Lung (tissue), 12 donors: ENCODE data around the gene CTSE. TPM values are rescaled to one million over a fixed set of nuclear protein-coding genes. Genes with fewer than 3 reads are reported as not detected.
A peak's percentile ranks its signal among the peaks of the same experiment; 100 is the strongest.

Source experiments
- ATAC-seq: fragments of 200-7000 bp; cut with Tn5 transposase; one replicate; pipeline ENCODE4 v1.9.1; 2020; ENCODE audit warnings: moderate number of reproducible peaks; ENCODE audit not compliant: insufficient read depth, low FRiP score
- DNase-seq, 3 donors: peaks; one replicate each; pipeline ENCODE4 v3.0.0-alpha.2; 2013 to 2017
- H3K27ac ChIP-seq, 2 donors: one replicate each; pipeline ENCODE4 v1.5.1; 2013; ENCODE audit warnings: mild to moderate bottlenecking in 2 of 2, moderate library complexity in 2 of 2, control low read depth in 1 of 2, inconsistent platforms in 1 of 2, low read depth in 1 of 2, low read length in 1 of 2
- H3K27me3 ChIP-seq, 3 donors: one replicate each; pipeline ENCODE4 v1.5.1; 2013; ENCODE audit warnings: low read length in 2 of 3; ENCODE audit not compliant: control insufficient read depth in 3 of 3, insufficient read depth in 3 of 3
- H3K36me3 ChIP-seq, 4 donors: one replicate each; pipeline ENCODE4 v1.5.1; 2013; ENCODE audit warnings: low read length in 4 of 4, mild to moderate bottlenecking in 1 of 4, moderate library complexity in 1 of 4; ENCODE audit not compliant: control insufficient read depth in 4 of 4, insufficient read depth in 4 of 4
- H3K4me1 ChIP-seq, 5 donors: one replicate each; pipeline ENCODE4 v1.5.1; 2013; ENCODE audit warnings: low read length in 5 of 5, mild to moderate bottlenecking in 2 of 5, moderate library complexity in 1 of 5; ENCODE audit not compliant: control insufficient read depth in 5 of 5, insufficient read depth in 5 of 5
- H3K4me3 ChIP-seq: one replicate; pipeline ENCODE4 v1.5.1; 2013; ENCODE audit warnings: mild to moderate bottlenecking, control low read depth, moderate library complexity
- H3K9ac ChIP-seq, 2 donors: one replicate each; pipeline ENCODE4 v1.5.1; 2013; ENCODE audit warnings: low read length in 2 of 2, control low read depth in 1 of 2; ENCODE audit not compliant: insufficient read depth in 1 of 2
- H3K9me3 ChIP-seq, 4 donors: one replicate each; pipeline ENCODE4 v1.5.1; 2013; ENCODE audit warnings: low read length in 3 of 4, mild to moderate bottlenecking in 1 of 4, moderate library complexity in 1 of 4; ENCODE audit not compliant: control insufficient read depth in 4 of 4, insufficient read depth in 3 of 4
- CTCF ChIP-seq: IDR thresholded peaks from 2 replicates; pipeline ENCODE4 v1.5.1; 2012; ENCODE audit warnings: mild to moderate bottlenecking; ENCODE audit errors: control extremely low read depth, extremely low read depth
- WGBS, 2 donors: extraction: QIAGEN DNeasy Blood & Tissue Kit; methylation state at CpG; one replicate each; pipeline ENCODE4 v1.1.7; 2013; 5-methylcytosine and 5-hydroxymethylcytosine counted together
- polyA plus RNA-seq, 2 donors: library from polyadenylated mRNA; stranded (reverse); fragments of 200-250 nt; gene quantifications; one replicate each; pipeline ENCODE4 v1.2.1, GENCODE V29; 2013
- total RNA-seq, 2 donors: library from RNA; depleted of rRNA in 1 of 2; stranded (reverse); fragments of >200 nt in 1 of 2; gene quantifications; one replicate each; pipeline ENCODE4 v1.2.1, GENCODE V29; 2014 to 2021
- donor health status: control.
- donor health status: control.
- donor health status: Bipolar disorder and iron deficiency.
- donor health status: healthy.
- donor health status: DM: yes; HTN: yes; CAD: no.

The CTSE gene
- total and polyA plus RNA-seq, 4 donors, result 14.6 to 189 (median 95.7) TPM

DNA sequence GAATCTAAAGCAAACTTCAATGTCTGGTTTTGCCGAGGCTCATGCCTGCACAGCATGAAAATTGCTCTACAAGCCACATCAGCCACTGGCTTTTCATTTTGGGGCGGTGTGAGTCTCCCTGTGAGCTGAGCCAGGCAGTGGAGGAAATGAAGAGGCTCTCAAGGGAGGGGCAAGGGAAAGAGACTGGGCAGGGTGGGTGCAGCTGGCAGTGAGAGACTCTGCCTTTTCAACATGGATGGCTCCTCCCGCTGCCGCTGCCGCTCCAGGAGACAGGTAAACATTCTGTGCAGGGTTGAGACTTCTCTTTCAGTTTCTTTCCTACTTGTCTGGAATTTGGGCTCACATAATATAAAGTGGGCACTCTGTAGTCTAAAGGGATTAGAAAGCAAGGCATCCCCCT, 11.3 kb upstream of the CTSE start:
- Histone ChIP-seq H3K27ac (peak overlapping the region in 1 of 2 donors; percentile 20), H3K9ac (no peak overlapping the region)
- 11 to 38% methylated on average over 5 of the region's 5 CpGs for WGBS, 2 donors

GRCh38 chr1:206032380-206033140, 8.9 kb upstream of the CTSE start:
- H3K9me3 ChIP-seq, result no peaks in the 10 kb centered on the region
- DNase-seq, result no peak
- no peak for ATAC-seq
- H3K9ac ChIP-seq, result no peak overlapping the region
- no peak for TF ChIP-seq CTCF
- no peaks in the 10 kb centered on the region for H3K36me3 ChIP-seq
- H3K4me1 ChIP-seq, result peaks cover 0 to 4% (median 0%) of the 10 kb centered on the region in 5 donors
- no peak overlapping the region for H3K4me3 ChIP-seq
- H3K27me3 ChIP-seq, result no peaks in the 10 kb centered on the region
- no peak overlapping the region for H3K27ac ChIP-seq
- 84 to 85% methylated on average over 5 of the region's 5 CpGs for WGBS, 2 donors

More for the DNA sequence above, 11.3 kb upstream of the CTSE start:
- DNase-seq (no peak), ATAC-seq (no peak)
- TF ChIP-seq CTCF, result no peak
- peaks cover 0 to 4% (median 0%) of the 10 kb centered on the region in 5 donors for H3K4me1 ChIP-seq
- H3K27me3 ChIP-seq, result peaks cover 0 to 2% (median 0%) of the 10 kb centered on the region in 3 donors
- no peaks in the 10 kb centered on the region for H3K9me3 ChIP-seq
- H3K4me3 ChIP-seq, result no peak overlapping the region
- H3K36me3 ChIP-seq, result no peaks in the 10 kb centered on the region

DNA sequence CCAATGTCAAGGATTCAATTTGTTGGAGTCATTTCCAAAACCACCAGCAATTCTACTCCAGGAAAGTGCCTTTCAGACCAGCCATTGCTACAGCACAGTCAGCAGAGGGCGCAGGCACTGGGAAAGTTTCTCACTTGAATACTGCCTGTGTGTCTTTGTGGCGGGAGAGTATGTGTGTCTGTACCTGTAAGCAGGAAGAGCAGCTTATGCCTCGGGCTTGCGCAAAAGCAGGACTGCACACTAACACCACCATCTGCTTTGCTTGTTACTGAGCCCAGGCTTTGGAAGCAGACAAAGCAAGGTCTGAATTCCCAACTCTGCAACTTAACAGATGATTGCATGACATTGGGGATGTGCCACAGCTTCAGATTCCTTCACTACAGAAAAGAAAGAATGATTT, 7.0 kb upstream of the CTSE start:
- no peaks in the 10 kb centered on the region for H3K36me3 ChIP-seq
- ATAC-seq (peak; percentile 72), DNase-seq (peak; percentile 58 to 75 (median 62))
- H3K27me3 ChIP-seq, result no peaks in the 10 kb centered on the region
- no peaks in the 10 kb centered on the region for H3K9me3 ChIP-seq
- no peak overlapping the region for H3K27ac ChIP-seq
- no peak overlapping the region for H3K4me3 ChIP-seq
- TF ChIP-seq CTCF, result peak; percentile 71
- H3K9ac ChIP-seq, result no peak overlapping the region
- H3K4me1 ChIP-seq, result peaks cover 0 to 3% (median 0%) of the 10 kb centered on the region in 5 donors
- WGBS, 2 donors, result 2 to 3% methylated on average over 4 of the region's 4 CpGs
